HG02678 (cell line): Measurements from ENCODE around the gene CYP1B1.
A peak's percentile ranks its signal among the peaks of the same experiment; 100 is the strongest.
"Not testable (repeated sequence)": the region's sequence is repeated elsewhere in the genome, so short reads cannot be mapped to it uniquely, and the experiment has no call there.

ENCODE experiments used
- ATAC-seq: cut with Tn5 transposase; IDR thresholded peaks from one replicate; pipeline ENCODE4 v1.9.1; 2021; ENCODE audit warnings: mild to moderate bottlenecking, moderate library complexity; ENCODE audit not compliant: unreplicated experiment

CYP1B1 gene

DNA sequence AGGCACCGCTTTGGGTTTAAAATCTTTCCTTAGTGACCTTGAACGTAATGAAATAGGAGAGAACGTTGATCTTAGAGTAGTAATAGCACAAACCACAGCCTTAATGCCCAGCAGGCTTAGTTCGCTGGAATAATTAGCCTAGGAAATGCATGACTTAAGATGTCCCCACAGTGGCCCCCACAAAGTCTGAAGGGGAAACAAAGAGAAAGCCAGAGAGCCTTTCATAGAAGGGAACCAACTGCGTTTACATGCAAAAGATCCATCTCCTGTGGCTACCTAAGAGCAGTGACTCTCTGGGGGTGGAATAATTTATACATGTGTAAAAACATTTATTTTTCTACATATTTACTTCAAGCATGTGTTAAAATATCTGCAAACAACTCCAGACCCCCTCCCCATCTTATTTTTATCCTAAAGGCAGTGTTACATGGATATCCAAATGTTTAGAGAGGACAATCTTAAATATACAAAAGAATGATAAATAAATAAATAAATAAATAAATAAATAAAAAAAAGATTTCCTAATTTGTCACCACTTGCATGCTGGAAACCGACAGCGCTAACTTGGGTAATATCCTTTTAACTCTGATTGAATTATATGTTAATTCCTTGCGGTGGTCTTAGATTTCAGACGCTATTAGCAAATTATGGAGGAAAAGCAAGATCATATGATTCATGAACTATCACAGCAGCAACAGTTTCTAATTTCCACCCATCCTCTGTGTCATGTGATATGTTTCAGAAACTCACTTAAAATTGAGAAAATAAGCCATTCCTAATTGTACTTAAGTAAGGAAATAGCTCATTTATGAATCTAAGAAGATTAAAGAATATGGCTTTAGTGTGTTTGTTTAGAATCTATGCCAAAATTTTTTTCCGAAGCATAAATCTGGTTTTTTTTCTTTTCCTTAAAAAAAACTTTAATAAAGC lies 23.4 kb upstream of the CYP1B1 start:
- no peak for ATAC-seq

GRCh38 chr2:38098421-38099098 lies 22.6 kb upstream of the CYP1B1 start:
- ATAC-seq, result no peak

DNA sequence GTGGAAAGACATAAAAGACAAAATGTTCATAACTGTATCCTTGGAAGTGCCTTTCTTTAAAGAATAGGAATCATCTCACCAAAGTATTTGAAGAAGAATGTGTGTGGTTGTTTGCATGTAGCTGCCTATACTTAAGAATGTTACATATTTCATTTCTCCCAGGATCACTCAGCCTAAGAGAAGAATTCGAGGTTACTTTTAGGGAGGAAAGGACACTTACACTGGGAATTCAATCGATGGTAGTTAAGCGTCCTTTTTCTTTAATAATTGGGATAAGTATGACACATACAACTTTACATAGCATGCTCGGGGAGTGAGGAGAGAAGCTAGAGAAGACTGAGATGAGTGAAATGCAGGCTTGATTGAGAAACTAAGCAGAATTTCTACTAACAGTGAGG lies 22.0 kb upstream of the CYP1B1 start:
- ATAC-seq, result no peak

DNA sequence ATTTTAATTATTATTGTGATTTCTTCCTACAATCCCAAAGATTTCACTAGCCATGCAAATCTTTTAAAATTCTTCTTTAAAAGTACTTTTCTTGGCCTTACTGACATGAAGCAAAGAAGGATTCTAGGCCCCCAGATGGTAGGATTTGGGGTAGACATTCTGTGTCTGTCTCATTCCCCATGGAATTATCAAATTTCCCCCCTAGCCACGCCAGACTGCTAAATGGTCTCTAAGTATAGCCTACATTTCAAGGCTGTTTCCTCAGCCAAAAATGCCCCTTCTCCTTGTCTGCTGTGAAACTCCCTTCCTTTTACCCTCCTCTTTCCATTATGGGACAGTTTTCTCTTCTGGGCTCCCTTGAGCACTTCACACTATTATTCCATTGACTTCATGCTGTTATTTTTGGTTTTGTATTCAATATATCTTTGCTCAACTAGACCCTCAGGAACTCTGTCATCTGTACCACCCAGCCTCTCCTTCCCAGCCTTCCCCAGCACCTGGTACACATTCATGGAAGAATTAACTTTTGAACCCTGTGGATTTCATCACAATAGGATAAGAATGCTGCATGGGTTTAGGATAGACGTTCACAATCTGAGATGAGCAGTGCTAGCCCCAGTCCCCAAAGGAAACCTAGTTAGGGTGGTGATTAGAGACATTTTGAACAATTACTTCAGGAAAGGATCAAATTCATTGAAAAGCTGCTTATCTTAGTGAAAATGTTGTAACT lies 21.5 kb upstream of the CYP1B1 start:
- no peak for ATAC-seq

DNA sequence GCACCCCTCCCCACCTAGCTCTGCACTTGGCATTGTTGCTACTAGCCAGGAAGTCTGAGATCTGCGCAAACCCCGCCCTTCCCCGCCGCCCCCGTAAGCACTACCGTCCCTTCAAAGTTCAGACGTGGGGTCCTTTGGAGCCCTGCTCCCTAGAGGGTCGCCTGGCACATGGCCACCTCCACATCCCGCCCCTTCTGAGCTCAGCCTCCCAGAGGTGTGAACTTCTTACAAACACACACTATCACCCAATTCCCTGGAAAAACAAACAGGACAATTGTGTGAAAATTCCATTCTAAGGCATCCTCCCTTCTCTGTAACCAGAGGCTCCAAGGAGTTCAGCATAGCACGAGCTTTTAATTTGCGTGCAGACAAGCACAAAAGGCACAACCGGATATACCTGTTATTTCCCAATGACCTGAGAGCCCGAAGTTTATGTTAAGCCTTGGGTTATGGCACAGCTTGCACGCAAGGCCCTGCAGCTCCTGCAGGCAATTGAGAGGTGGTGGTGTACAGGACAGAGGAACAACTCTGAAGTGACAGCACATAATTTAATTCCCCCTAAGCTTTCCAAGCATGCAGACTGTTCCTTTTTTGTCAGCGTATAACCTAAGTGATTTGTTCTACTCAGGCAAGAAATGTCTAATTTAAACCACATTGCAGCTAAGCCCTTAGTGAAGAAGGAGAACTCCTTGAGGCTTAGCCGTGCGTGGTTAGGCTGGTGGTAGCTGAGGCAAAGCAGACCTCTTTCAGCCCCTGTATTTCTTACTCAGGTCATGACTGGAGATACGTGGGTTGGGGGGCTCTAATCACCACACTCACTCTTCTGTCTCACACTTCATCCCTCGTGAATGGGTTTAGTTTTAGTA lies 20.3 kb upstream of the CYP1B1 start:
- peak; percentile 62 for ATAC-seq

GRCh38 chr2:38095079-38095995 lies 19.4 kb upstream of the CYP1B1 start:
- no peak for ATAC-seq

DNA sequence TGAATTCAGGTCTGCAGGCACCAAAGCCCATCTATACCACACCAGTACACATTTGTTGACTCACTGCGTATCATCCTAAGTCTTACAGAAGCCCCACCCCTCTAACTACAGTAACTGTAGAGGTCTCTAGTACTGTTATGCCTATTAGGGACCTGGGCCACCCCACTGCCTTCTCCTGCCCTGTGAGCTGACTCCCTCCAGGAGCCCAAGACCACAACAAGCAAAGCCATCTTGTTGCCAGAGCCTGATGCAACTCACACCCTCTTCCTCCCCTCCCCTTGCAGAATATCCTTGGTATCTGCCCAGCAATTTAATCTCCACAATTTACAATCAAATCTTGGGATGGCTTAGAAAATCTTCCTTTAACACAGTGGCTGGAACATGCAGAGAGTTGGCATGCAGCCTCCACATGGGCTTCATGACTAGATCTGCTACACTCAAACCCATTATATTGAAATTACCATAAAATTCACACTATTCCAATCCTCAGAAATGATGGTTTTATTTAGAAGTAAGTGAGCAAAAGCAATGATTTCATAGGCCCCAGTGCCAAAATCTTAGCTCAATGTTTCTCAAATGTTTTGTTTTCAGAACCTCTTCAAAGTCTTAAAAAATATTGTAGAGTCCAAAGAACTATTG lies 17.7 kb upstream of the CYP1B1 start:
- no peak for ATAC-seq

DNA sequence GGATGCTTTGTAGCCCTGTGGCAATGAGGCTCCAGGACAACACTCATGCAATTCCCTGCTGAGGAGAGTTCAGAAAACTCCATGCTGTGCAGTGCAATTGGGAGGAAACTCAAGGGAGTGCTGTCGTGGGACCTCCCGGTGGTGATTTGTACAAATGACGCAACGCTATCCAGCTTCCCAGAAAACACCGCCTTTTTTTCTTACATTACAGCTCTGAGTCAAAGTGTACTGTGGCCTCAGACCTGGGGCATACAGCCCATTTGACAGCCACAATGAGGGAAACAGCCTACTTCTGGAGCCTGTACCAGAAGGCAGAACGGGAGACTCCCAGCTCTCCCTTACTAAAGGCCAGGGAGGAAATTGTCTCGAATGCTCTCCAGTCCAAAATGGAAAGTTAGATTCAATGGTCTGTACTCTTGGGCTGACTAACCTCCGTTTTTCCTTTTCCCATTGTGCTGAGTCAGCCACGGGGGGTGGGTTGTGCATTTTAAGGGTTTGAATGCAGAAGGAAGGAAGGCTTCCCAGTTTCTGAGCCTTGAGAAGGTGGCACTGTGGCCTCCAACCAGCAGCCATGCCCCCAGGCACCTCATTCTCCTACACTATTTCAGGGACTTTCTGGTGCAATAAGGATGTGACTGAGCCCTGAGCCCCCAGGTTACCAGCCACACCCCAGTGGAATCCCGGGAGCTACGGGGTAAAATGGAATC lies 16.4 kb upstream of the CYP1B1 start:
- ATAC-seq, result no peak

GRCh38 chr2:38091760-38092159 lies 15.8 kb upstream of the CYP1B1 start:
- ATAC-seq, result no peak

- ATAC-seq, result no peak
Observed at GRCh38 chr2:38090928-38091327, 15.0 kb upstream of the CYP1B1 start.

- ATAC-seq, result not testable (repeated sequence)
Observed at GRCh38 chr2:38090212-38090611, 14.3 kb upstream of the CYP1B1 start.

DNA sequence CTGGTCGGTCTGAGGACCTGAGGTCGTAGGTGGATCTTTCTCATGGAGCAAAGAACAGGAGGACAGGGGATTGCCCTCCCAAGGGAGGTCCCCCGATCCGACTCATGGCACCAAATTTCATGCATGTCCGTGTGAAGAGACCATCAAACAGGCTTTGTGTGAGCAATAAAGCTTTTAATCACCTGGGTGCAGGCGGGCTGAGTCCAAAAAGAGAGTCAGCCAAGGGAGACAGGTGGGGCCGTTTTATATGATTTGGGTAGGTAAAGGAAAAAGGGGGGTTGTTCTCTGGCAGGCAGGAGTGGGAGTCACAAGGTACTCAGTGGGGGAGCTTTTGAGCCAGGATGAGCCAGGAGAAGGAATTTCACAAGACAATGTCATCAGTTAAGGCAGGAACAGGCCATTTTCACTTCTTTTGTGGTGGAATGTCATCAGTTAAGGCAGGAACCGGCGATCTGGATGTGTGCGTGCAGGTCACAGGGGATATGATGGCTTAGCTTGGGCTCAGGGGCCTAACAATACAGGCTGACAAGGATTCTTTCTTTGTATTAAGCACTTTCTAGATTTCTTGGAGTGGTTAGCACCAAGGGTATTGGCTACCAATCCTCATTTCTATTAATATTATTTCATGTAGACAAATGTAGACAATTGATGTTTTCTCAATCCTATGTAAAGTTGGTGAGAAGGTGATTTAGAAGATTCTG lies 10.2 kb upstream of the CYP1B1 start:
- ATAC-seq, result not testable (repeated sequence)

DNA sequence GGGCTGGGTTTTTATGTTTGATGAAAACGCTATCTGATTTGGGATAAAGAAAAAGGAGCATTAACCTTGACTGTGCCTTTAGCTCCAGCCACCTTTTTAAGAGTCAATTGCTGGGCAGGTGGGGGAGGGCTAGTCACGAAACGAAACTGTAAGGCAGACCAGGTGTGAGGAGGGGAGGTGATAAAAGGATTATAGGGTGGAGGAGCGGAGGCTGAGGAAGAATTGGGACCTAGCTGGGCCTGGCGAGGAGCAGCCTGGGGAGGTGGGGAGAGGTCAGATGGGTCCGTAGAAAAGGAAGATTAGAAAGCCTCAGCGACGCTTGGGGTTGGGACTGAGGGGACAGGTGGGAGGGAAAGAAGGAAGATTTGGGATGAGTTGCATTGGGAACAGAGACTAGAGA lies 8.6 kb upstream of the CYP1B1 start:
- ATAC-seq, result not testable (repeated sequence)

- not testable (repeated sequence) for ATAC-seq
Observed at GRCh38 chr2:38082727-38083126, 6.8 kb upstream of the CYP1B1 start.

DNA sequence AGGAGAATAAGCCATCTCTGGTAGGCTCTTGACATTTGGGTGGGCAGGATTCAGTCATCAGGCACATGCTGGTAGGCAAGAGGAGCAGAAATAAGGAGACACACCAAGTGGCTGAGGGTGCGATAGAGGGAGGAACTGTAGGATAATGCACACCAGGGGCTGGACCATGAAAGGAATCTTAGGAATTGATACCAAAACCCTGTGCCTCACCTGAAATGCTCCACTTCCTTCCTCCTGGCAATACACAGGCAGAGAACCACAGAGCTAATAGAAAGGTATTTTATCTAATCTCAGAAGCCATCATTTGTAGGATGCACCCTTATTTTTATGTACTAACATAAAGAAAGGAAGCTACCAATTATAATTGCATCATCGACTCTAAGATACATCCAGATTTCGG lies 4.4 kb upstream of the CYP1B1 start:
- no peak for ATAC-seq

DNA sequence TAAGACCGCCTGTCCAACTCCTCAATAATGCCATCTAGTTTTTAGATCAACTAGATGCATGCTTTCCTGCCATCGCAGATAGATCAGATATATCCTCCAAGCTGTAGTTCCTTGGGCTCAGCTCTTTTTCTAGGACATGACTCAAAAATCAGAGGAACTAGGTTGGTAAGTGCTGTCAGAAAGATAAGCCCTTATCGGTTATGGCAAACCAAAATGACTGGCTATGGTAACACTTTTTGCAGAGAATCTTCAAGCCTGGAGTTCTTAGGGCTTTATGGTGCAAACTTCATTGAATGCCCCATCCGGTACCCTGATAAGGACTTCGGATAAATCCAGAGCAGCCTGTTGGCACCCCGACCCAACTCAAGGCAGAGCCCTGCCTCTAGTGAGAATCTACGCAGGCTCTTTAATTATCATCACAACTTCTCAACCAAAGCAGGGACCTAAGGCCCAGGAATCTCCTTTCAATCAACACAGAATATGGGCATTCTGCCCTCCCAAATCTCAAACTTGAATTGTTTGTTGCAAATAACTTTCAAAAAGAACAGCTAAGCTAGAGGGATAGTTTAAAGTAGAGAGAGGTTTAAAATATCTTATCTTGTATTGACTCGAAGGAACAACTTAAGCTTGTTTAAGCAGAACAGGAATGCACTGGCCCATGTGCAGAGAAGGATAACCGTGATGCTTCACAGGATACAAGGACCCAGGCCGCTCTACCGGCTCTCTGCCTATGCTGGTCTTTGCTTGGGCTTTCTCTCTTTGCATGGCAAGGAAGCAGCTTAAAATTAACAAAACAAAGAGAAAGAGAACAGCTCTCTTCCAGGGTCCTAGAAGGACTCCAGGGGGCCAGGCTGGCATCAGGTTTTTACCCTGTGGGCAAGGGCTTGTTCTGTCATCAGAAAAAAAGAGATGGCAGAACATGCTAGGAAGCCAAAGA lies 3.4 kb upstream of the CYP1B1 start:
- ATAC-seq, result no peak

- no peak for ATAC-seq
Observed at GRCh38 chr2:38077431-38077769, 1.4 kb upstream of the CYP1B1 start.
